Hepatocyte (in vitro differentiated cells): ENCODE data around the gene GRHPR.

Experiments
- CTCF ChIP-seq: fragments of 200-600 bp; sonication (generic); IDR thresholded peaks from 2 replicates; pipeline ENCODE4 v1.5.1; 2016; ENCODE audit warnings: antibody characterized with exemption, mild to moderate bottlenecking; ENCODE audit not compliant: poor library complexity
- EZH2 ChIP-seq: fragments of 200-600 bp; sonication (generic); IDR thresholded peaks from 2 replicates; pipeline ENCODE4 v1.6.1; 2016; ENCODE audit warnings: antibody characterized with exemption, mild to moderate bottlenecking, borderline replicate concordance

GRCh38 chr9:37398464-37399025 is 24.0 kb upstream of the GRHPR start:
- no peak for TF ChIP-seq CTCF
- no peak for TF ChIP-seq EZH2
